GM12872 (cell line): Measurements from ENCODE around the gene FRMD1.

ENCODE experiments used
- CTCF ChIP-seq: IDR thresholded peaks from 3 replicates; pipeline ENCODE4 v1.5.1; 2011; ENCODE audit warnings: low read depth, mild to moderate bottlenecking, low read length, moderate library complexity; ENCODE audit not compliant: insufficient read depth

Gene FRMD1

GRCh38 chr6:168117942-168118341 is 38.9 kb upstream of the FRMD1 start:
- TF ChIP-seq CTCF: no peak

GRCh38 chr6:168116975-168117899 is 38.2 kb upstream of the FRMD1 start:
- TF ChIP-seq CTCF: no peak

- TF ChIP-seq CTCF: no peak
Observed at GRCh38 chr6:168116438-168116974, 37.5 kb upstream of the FRMD1 start.

- TF ChIP-seq CTCF: no peak
Observed at GRCh38 chr6:168115748-168116437, 36.9 kb upstream of the FRMD1 start.

GRCh38 chr6:168113226-168113625 is 34.2 kb upstream of the FRMD1 start:
- no peak for TF ChIP-seq CTCF

- no peak for TF ChIP-seq CTCF
Observed at GRCh38 chr6:168111911-168112310, 32.9 kb upstream of the FRMD1 start.

GRCh38 chr6:168110437-168110836 is 31.4 kb upstream of the FRMD1 start:
- TF ChIP-seq CTCF: no peak
